CD14-positive monocyte (primary cell): ENCODE data around the gene MCRIP2. TPM values are rescaled to one million over a fixed set of nuclear protein-coding genes. Genes with fewer than 3 reads are reported as not detected.

Experiments used
- DNase-seq, 3 donors: peaks; one replicate each; pipeline ENCODE4 v3.0.0-alpha.2; 2011 to 2022
- H2AFZ ChIP-seq: 2 replicates; pipeline ENCODE4 v1.6.0; 2012; ENCODE audit warnings: mild to moderate bottlenecking, low read depth, low read length, inconsistent platforms; ENCODE audit not compliant: insufficient read depth, poor library complexity, severe bottlenecking
- H3K27ac ChIP-seq, 2 donors: 1 replicate in 1 of 2; 2 replicates in 1 of 2; pipeline ENCODE4 v1.5.1; 2012 to 2013; ENCODE audit warnings: low read length in 2 of 2, control low read depth in 1 of 2, inconsistent platforms in 1 of 2, low read depth in 1 of 2, mild to moderate bottlenecking in 1 of 2
- H3K27me3 ChIP-seq, 2 donors: one replicate each; pipeline versions ENCODE4 v1.6.0 to v1.6.1; 2011 to 2013; ENCODE audit warnings: low read length in 2 of 2; ENCODE audit not compliant: control insufficient read depth in 2 of 2, insufficient read depth in 2 of 2
- H3K36me3 ChIP-seq, 2 donors: replicated peaks in 1 of 2; 1 replicate in 1 of 2; 2 replicates in 1 of 2; pipeline versions ENCODE4 v1.5.1 to v1.6.1; 2012 to 2013; ENCODE audit warnings: low read length in 2 of 2, control low read depth in 1 of 2, inconsistent platforms in 1 of 2, mild to moderate bottlenecking in 1 of 2; ENCODE audit not compliant: insufficient read depth in 2 of 2, control insufficient read depth in 1 of 2
- H3K4me1 ChIP-seq, 2 donors: 1 replicate in 1 of 2; 2 replicates in 1 of 2; pipeline versions ENCODE4 v1.5.1 to v1.6.1; 2012 to 2013; ENCODE audit warnings: low read length in 2 of 2, control low read depth in 1 of 2, inconsistent platforms in 1 of 2, mild to moderate bottlenecking in 1 of 2, moderate library complexity in 1 of 2; ENCODE audit not compliant: insufficient read depth in 2 of 2, control insufficient read depth in 1 of 2
- H3K4me2 ChIP-seq: replicated peaks from 2 replicates; pipeline ENCODE3; 2012; ENCODE audit warnings: low read length, moderate library complexity, mild to moderate bottlenecking; ENCODE audit not compliant: poor library complexity, severe bottlenecking; ENCODE audit errors: extremely low read depth
- H3K4me3 ChIP-seq, 3 experiments: fragments of 200-600 bp in 1 of 3; sonication (generic) in 1 of 3; replicated peaks in 1 of 3; 1 replicate in 2 of 3; 2 replicates in 1 of 3; pipeline ENCODE4 v1.5.1; 2011 to 2013; ENCODE audit warnings: low read length in 3 of 3, mild to moderate bottlenecking in 3 of 3, control low read depth in 2 of 3, low read depth in 2 of 3, inconsistent platforms in 1 of 3, moderate library complexity in 1 of 3
- H3K79me2 ChIP-seq: 2 replicates; pipeline ENCODE4 v1.6.0; 2012; ENCODE audit warnings: mild to moderate bottlenecking, control low read depth, inconsistent platforms, low read length, moderate library complexity; ENCODE audit not compliant: insufficient read depth
- H3K9ac ChIP-seq: 2 replicates; pipeline ENCODE4 v1.6.0; 2017; ENCODE audit warnings: low read length, mild to moderate bottlenecking; ENCODE audit not compliant: insufficient read depth, poor library complexity, severe bottlenecking
- H3K9me3 ChIP-seq, 2 donors: replicated peaks in 1 of 2; 1 replicate in 1 of 2; 2 replicates in 1 of 2; pipeline versions ENCODE4 v1.5.1 to v1.6.1; 2012 to 2013; ENCODE audit warnings: low read length in 2 of 2, control low read depth in 1 of 2; ENCODE audit not compliant: control insufficient read depth in 1 of 2, insufficient read depth in 1 of 2
- H4K20me1 ChIP-seq: 2 replicates; pipeline ENCODE4 v1.6.0; 2012; ENCODE audit warnings: mild to moderate bottlenecking, low read length, control low read depth, moderate library complexity; ENCODE audit not compliant: insufficient read depth
- H3K27ac Mint-ChIP-seq, 7 donors: one replicate each; pipeline ENCODE4 v1.8.0; 2020; ENCODE audit warnings: mild to moderate bottlenecking in 7 of 7, mixed read lengths in 7 of 7, moderate library complexity in 6 of 7, inconsistent platforms in 2 of 7
- H3K27me3 Mint-ChIP-seq, 3 donors: one replicate each; pipeline ENCODE4 v1.8.0; 2021 to 2022; ENCODE audit warnings: low read depth in 3 of 3, mild to moderate bottlenecking in 3 of 3, mixed read lengths in 3 of 3, moderate library complexity in 3 of 3, inconsistent platforms in 1 of 3
- H3K36me3 Mint-ChIP-seq, 2 donors: one replicate each; pipeline ENCODE4 v1.8.0; 2020; ENCODE audit warnings: mixed read lengths in 2 of 2, inconsistent platforms in 1 of 2, mild to moderate bottlenecking in 1 of 2
- H3K4me1 Mint-ChIP-seq: one replicate; pipeline ENCODE4 v1.8.0; 2020; ENCODE audit warnings: mild to moderate bottlenecking, mixed read lengths
- H3K4me3 Mint-ChIP-seq, 2 donors: one replicate each; pipeline ENCODE4 v1.8.0; 2020; ENCODE audit warnings: mild to moderate bottlenecking in 2 of 2, mixed read lengths in 2 of 2, moderate library complexity in 1 of 2
- H3K9me3 Mint-ChIP-seq, 7 donors: one replicate each; pipeline ENCODE4 v1.8.0; 2020 to 2022; ENCODE audit warnings: mixed read lengths in 7 of 7, mild to moderate bottlenecking in 6 of 7, moderate library complexity in 6 of 7, inconsistent platforms in 2 of 7
- WGBS: methylation state at CpG from one replicate; pipeline ENCODE4 v1.1.5; 2013; ENCODE audit warnings: missing lambda C conversion rate; ENCODE audit not compliant: insufficient coverage; 5-methylcytosine and 5-hydroxymethylcytosine counted together
- intact Hi-C, 2 donors: fragments of 100-400 bp; cut with micrococcal nuclease; formaldehyde crosslinking; loops; one replicate each; pipeline versions ENCODE4 v1.15.0 to v1.15.1; 2023
- polyA plus RNA-seq, 3 donors: library from polyadenylated mRNA; depleted of rRNA in 1 of 3; unstranded in 2 of 3; stranded (reverse) in 1 of 3; fragments of 300-500 nt in 2 of 3; fragments of >200 nt in 1 of 3; fragmentation: Illumina TruSeq in 2 of 3; gene quantifications; 1 replicate in 2 of 3; 2 replicates in 1 of 3; pipeline ENCODE4 v1.2.3, GENCODE V29; 2012 to 2021
- TF ChIP-seq, protein P1 (sequence below): fragments of 200-600 bp; IDR thresholded peaks from one replicate; pipeline ENCODE4 v1.8.0; 2022; ENCODE audit warnings: antibody characterized with exemption, mild to moderate bottlenecking

MCRIP2 gene
- polyA plus RNA-seq, 3 donors = 23.7 to 65.6 (median 42.1) TPM

GRCh38 chr16:617855-618254 lies 23.8 kb upstream of the MCRIP2 start:
- peaks cover 0 to 3% (median 0%) of the 10 kb centered on the region in 7 donors for H3K9me3 Mint-ChIP-seq
- Histone ChIP-seq H3K4me2 (no peak overlapping the region), H3K36me3 (peaks cover 30 to 49% of the 10 kb centered on the region in 2 donors), H3K79me2 (peaks cover 71% of the 10 kb centered on the region), H3K4me1 (no peaks in the 10 kb centered on the region), H2AFZ (no peak overlapping the region), H4K20me1 (peaks cover 91% of the 10 kb centered on the region), H3K27me3 (no peaks in the 10 kb centered on the region), H3K9me3 (no peaks in the 10 kb centered on the region), H3K27ac (no peak overlapping the region), H3K9ac (no peak overlapping the region), H3K4me3 (no peak overlapping the region)
- 97% methylated on average over 12 of the region's 16 CpGs for WGBS
- peaks cover 26 to 63% of the 10 kb centered on the region in 2 donors for H3K36me3 Mint-ChIP-seq
- H3K27ac Mint-ChIP-seq = peak overlapping the region in 1 of 7 donors; percentile 25
- intact Hi-C loops = no loop called here
- TF ChIP-seq, protein P1, sequence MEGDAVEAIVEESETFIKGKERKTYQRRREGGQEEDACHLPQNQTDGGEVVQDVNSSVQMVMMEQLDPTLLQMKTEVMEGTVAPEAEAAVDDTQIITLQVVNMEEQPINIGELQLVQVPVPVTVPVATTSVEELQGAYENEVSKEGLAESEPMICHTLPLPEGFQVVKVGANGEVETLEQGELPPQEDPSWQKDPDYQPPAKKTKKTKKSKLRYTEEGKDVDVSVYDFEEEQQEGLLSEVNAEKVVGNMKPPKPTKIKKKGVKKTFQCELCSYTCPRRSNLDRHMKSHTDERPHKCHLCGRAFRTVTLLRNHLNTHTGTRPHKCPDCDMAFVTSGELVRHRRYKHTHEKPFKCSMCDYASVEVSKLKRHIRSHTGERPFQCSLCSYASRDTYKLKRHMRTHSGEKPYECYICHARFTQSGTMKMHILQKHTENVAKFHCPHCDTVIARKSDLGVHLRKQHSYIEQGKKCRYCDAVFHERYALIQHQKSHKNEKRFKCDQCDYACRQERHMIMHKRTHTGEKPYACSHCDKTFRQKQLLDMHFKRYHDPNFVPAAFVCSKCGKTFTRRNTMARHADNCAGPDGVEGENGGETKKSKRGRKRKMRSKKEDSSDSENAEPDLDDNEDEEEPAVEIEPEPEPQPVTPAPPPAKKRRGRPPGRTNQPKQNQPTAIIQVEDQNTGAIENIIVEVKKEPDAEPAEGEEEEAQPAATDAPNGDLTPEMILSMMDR = no peak
- peaks cover 0 to 2% (median 1%) of the 10 kb centered on the region in 3 donors for H3K27me3 Mint-ChIP-seq
- no peak overlapping the region for H3K4me3 Mint-ChIP-seq
- no peak for DNase-seq
- no peaks in the 10 kb centered on the region for H3K4me1 Mint-ChIP-seq

GRCh38 chr16:619476-620100 lies 22.0 kb upstream of the MCRIP2 start:
- Mint-ChIP-seq H3K9me3 (peaks cover 0 to 3% (median 0%) of the 10 kb centered on the region in 7 donors), H3K4me1 (no peaks in the 10 kb centered on the region), H3K27me3 (peaks cover 0 to 1% (median 0%) of the 10 kb centered on the region in 3 donors), H3K4me3 (peak overlapping the region in 1 of 2 donors; percentile 37), H3K36me3 (peaks cover 19 to 64% of the 10 kb centered on the region in 2 donors), H3K27ac (peak overlapping the region in 3 of 7 donors; percentile 18 to 73 (median 54))
- Histone ChIP-seq H2AFZ (no peak overlapping the region), H4K20me1 (peaks cover 94% of the 10 kb centered on the region), H3K9me3 (no peaks in the 10 kb centered on the region), H3K79me2 (peaks cover 62% of the 10 kb centered on the region), H3K36me3 (peaks cover 24 to 48% of the 10 kb centered on the region in 2 donors), H3K4me3 (no peak overlapping the region), H3K4me1 (no peaks in the 10 kb centered on the region), H3K4me2 (no peak overlapping the region), H3K27ac (no peak overlapping the region), H3K27me3 (no peaks in the 10 kb centered on the region), H3K9ac (no peak overlapping the region)
- TF ChIP-seq, protein P1 = no peak
- no peak for DNase-seq
- intact Hi-C loops = no loop called here
- 97% methylated on average over 17 of the region's 20 CpGs for WGBS
